Measurements from ENCODE around the gene CHIA.

- TF ChIP-seq, protein P1, sequence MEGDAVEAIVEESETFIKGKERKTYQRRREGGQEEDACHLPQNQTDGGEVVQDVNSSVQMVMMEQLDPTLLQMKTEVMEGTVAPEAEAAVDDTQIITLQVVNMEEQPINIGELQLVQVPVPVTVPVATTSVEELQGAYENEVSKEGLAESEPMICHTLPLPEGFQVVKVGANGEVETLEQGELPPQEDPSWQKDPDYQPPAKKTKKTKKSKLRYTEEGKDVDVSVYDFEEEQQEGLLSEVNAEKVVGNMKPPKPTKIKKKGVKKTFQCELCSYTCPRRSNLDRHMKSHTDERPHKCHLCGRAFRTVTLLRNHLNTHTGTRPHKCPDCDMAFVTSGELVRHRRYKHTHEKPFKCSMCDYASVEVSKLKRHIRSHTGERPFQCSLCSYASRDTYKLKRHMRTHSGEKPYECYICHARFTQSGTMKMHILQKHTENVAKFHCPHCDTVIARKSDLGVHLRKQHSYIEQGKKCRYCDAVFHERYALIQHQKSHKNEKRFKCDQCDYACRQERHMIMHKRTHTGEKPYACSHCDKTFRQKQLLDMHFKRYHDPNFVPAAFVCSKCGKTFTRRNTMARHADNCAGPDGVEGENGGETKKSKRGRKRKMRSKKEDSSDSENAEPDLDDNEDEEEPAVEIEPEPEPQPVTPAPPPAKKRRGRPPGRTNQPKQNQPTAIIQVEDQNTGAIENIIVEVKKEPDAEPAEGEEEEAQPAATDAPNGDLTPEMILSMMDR (IDR thresholded peaks at IDR 0.05; ENCODE audit: extremely low read depth in 1 of 2, insufficient read depth in 1 of 2, low read depth in 1 of 2, low read length in 2 of 2) = no peak
- TF ChIP-seq POLR2AphosphoS5 (IDR thresholded peaks at IDR 0.05; ENCODE audit: insufficient read depth, low read depth, low read length) (no peak), POLR2A (IDR thresholded peaks at IDR 0.05; ENCODE audit: low read depth, low read length) (no peak), MAX (IDR thresholded peaks at IDR 0.05; ENCODE audit: insufficient read depth, insufficient read length) (no peak), EZH2 (IDR thresholded peaks at IDR 0.05; ENCODE audit: borderline replicate concordance, low read depth, low read length, severe bottlenecking) (no peak), MYC (IDR thresholded peaks at IDR 0.05; ENCODE audit: low read depth, low read length) (no peak)
Observed at GRCh38 chr1:111347026-111347425, 56.4 kb downstream of the CHIA start.
